DMS79 treated with DMSO at 0.1 percent for 48 hours (cell line): ENCODE data around the gene USP3.
A peak's percentile ranks its signal among the peaks of the same experiment; 100 is the strongest.

Experiments
- DNase-seq: peaks from one replicate; lab custom pipeline; 2025; lab: John Stamatoyannopoulos, UW

Gene USP3

GRCh38 chr15:63593705-63594671, 89.6 kb downstream of the USP3 start:
- DNase-seq, result no peak

DNA sequence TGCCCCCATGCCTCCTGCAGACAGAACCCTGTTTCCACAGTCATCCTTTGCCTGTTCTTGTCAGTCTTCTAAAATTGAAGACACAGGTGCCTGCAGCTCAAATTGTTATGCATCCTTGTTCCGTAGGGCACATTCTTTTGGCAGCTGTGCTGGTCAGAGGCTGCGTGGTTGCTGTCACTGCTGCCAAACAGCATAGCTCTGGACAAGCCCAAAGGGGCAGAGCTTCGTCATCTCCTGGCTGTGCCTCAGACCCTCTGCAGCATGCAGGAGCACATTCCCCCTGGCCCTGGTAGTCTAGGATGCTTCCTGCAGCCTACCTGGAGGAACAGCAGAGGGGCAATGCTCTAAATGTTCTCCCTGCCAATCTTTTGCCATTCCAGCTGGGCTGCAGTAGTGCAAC, 90.7 kb downstream of the USP3 start:
- DNase-seq, result no peak

DNA sequence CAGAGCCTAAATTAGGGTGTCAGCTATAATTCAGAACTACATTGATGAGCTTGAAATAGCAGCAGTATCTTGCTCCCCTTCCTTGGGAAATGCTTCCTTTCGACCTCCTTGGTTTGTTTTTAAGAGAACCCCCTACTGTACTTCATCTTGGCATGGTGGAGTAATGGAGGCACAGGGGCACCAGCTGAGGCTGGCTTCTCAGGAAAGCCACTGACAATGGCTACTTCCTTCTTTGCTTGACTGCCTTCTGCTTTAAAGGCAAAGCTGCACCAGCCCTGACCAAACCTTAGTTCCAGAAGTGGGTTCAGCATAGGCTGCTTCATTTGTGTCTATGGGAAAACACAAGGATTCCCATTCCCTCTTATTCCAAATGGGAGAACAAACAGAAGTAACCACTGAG, 91.3 kb downstream of the USP3 start:
- no peak for DNase-seq

DNA sequence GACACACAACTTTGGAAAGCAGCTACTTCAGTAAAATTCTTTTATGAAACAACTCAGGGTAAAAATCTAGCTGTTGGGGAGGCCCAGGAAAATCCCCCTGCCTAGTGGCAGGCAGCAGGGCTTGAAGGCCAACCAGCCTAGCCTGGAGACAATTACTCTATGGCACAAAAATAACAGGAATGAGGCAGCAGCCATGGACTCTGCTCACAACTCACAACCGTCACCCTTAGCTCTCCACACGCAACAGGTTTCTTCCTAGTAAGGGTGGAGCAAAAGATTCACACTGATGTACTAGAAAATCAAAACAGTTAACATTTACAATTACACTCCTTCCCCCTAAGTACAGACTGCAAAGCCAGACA, 92.3 kb downstream of the USP3 start:
- DNase-seq, result no peak

DNA sequence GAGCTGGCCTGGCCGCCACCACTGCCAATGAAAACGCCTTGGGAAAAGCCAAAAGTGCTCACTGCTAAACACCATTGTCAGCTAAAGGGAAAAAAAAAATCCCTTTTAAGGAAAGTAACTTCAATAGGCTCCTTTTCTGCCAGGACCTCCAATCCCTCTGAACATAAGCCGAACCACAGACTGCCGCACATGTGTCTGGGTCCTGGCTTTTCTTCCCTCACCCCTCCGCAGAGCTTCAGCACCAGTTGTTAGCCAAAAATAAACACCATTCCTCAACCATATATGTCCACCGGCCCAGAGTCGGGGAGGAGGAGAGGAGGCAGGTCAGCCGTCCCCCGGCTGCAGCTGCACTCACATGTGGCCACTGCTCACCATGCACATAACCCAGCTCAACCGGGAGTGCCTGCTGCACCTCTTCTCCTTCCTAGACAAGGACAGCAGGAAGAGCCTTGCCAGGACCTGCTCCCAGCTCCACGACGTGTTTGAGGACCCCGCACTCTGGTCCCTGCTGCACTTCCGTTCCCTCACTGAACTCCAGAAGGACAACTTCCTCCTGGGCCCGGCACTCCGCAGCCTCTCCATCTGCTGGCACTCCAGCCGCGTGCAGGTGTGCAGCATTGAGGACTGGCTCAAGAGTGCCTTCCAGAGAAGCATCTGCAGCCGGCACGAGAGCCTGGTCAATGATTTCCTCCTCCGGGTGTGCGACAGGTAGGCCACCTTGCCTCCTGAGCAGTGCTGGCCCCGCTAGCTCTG, 92.8 kb downstream of the USP3 start, which contains the start of gene FBXL22:
Gene FBXL22 (plus strand): TSS at position 350 of the 753 bp plus-strand sequence. CDS start 6 bp downstream, at position 356.
- peak; percentile 44 for DNase-seq

GRCh38 chr15:63597821-63598220, 93.4 kb downstream of the USP3 start:
- no peak for DNase-seq

GRCh38 chr15:63598473-63599400, 94.3 kb downstream of the USP3 start:
- DNase-seq, result no peak

DNA sequence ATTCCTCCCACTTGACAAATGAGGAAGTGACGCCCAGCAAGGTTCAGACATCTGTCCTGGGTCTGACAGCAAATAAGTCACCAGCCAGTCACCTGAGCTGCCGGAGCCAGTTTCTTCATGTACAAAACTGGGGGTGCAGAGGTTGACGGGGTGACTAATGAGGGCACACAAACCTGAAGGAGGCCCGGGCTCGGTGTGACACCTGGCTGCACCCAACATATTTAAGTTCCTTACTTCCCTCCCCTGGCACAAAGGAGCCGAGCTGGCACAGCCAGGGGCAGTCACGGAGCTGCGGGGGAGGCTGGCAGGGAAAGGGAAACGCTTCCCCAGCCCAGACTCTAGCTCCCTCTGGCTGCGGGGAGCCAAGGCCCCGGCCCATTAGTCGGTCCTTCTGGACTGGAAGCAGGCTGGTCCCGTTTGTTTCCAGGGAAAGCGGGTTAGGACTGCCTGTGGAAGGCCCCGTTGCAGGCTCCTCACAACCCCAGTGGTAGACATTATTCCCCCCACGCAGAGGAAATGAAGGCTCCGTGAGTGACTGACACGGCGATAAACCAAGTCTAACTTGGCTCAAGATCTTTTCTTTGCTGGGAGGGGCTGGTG, 95.1 kb downstream of the USP3 start:
- DNase-seq, result peak; percentile 24

GRCh38 chr15:63600001-63600615, 95.7 kb downstream of the USP3 start:
- no peak for DNase-seq

DNA sequence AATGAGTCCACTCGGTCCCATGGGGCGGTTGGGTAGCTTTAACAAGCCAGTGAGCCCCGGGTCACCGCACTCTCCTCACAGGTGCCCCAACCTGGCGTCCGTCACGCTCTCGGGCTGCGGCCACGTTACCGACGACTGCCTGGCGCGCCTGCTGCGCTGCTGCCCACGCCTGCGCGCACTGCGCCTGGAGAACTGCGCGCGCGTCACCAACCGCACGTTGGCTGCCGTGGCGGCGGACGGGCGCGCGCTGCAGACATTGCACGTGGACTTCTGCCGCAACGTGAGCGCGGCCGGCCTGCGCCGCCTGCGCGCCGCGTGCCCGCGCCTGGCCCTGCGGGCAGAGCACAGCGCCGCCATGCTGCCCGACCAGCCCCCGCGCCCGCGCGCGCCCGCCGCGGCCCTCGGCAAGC, 96.2 kb downstream of the USP3 start:
- DNase-seq, result peak; percentile 60

DNA sequence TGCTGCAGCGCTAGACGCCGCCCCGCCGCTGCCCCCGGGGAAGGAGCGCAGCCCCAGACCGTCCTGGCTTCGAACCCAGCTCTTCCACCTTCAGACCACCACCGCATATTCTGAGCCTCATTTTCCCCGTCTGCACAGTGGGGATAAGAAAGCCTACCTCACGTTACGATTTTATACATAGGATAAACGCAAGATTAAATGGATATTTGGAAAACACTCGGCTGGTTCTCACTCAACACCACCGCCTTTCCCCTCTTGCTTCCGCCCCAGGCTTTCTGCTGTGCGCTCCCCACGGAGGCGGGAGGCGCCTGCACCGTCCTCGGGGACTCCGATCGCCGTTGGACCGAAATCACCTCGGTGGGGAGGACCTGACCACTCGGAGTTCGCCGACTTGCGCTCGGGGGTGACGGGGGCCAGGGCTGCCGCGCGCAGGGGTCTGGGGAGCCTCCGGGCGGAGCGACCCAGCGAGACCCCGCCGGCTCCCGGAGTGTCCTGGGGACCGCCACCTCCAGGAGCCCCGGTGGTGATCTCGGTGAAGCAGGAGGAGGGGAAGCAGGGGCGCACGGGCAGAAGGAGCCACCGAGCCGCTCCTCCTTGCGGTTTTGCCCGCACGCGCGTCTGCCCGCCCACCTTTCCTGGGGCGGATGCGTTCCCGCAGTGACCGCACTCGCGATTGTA, 96.8 kb downstream of the USP3 start:
- no peak for DNase-seq

DNA sequence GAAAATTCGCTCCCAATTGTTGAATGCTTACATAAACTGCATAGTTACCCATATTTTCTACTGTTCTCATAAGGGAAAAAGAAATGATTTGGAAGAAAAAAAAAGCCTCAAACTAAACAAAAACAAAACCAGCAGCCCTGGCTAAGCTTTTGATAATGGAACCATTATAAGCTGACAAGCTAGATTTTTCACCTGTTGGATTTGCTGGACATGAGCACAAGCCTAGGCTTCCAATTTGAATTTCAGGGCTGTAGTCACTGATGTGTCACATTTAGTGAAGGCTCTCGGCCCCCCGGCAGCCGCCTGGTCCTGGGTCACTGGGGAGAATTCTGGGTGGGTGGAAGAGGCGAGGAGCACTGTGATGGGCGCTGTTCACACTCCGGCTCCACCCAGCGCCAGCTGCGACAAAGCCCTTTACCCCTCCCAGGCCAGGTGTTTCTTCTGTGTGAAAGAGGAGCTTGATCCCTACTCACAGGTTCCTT, 97.4 kb downstream of the USP3 start:
- DNase-seq, result peak; percentile 18

DNA sequence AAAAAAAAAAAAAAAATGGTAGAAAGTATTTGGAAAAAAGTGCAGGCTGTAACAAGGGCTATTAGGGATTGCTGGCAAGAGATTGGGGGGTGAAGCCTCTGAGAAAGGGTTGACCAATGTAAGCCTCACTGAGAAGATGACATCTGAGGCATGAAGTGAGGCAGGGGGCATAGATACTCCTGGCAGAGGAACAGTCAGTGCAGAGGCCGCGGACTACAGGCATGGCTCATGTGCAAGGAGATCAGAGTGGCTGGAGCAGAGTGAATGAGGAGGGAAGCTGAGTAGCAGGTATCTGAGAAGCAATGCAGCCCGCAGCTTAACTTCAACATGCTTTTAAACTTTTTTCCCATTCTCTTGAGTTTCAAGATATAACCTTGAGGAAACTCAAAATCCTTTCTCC, 98.2 kb downstream of the USP3 start:
- no peak for DNase-seq

DNA sequence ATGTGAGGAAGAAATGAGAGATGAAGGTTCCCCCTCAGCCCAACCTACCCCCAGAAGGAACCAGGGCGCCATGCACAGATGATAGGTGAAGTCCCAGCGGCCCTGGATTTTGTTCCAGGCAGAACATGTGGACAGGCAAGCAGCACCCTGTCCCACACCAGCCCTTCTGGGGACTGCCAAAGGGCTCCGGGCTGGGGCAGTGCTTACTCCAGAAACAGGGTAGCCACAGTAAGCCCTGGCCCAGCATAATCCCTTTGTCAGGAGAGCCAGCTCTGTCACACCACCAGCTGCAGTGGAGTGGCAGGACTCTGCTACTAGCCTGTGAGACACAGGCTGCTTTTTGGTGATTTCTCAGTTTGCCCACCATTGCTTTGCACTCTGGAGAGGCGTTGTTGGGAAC, 99.1 kb downstream of the USP3 start:
- no peak for DNase-seq

DNA sequence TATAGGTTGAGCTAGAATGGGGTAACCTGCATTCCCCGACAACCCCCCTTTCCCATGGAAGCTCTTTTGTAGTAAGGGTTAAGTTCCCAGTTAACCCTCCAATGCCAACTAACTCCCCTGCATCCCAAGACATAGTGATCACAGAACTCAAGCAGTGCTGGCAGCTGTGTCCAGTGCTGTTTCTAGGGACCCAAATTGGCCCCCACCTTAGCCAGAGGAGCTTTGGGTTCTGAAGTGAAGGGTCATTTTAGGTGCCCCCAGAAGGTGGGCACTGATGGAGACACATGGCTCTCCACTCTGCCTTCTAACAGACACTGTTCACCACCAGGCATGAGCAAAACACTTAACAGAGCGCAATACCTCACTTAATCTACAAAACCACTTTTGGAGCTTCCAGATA, 99.9 kb downstream of the USP3 start:
- DNase-seq, result no peak

DNA sequence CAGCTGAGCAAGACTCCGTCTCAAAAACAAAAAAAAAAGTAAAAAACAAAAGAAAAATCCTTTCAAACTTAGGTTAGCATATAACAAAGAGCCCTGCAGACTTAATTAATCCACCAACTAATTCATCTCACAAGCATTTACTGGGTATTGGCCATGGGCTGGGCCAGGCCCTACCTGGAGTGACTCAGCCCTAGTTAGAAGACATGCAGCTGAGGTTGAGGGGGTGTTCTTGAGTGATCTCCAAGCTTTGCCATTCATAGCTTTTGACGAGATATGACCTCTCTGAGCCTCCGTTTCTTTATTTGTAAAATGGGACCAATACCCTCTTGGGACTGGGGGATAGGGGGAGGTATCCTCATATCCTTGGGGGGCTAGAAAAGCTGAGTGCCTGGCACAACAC, 100.6 kb downstream of the USP3 start:
- DNase-seq, result no peak

- DNase-seq, result no peak
Measured at GRCh38 chr15:63605816-63606215, 101.4 kb downstream of the USP3 start.

GRCh38 chr15:63606308-63606707, 101.9 kb downstream of the USP3 start:
- no peak for DNase-seq

GRCh38 chr15:63608989-63609388, 104.6 kb downstream of the USP3 start:
- no peak for DNase-seq

DNA sequence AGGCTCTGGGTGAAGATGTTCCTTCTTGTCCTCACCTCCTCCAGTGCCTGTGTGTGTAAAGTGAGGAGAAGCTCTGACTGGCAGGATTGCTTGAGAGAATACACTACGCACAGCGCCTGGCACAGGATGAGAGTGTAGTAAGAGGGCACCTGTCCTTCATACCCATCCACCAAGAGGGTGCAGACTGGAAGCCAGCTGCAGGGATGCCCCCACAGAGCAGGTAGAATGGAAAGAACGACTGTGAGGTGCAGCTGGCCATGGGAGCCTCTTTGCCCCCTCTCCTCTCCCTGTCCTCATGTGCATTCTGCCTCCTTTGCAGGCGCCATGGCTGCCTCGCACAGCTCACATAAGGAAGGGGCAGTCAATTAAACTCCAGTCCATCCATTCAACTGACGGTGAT, 105.1 kb downstream of the USP3 start:
- no peak for DNase-seq
